ENCODE measurements around the gene CNIH2.

DNA sequence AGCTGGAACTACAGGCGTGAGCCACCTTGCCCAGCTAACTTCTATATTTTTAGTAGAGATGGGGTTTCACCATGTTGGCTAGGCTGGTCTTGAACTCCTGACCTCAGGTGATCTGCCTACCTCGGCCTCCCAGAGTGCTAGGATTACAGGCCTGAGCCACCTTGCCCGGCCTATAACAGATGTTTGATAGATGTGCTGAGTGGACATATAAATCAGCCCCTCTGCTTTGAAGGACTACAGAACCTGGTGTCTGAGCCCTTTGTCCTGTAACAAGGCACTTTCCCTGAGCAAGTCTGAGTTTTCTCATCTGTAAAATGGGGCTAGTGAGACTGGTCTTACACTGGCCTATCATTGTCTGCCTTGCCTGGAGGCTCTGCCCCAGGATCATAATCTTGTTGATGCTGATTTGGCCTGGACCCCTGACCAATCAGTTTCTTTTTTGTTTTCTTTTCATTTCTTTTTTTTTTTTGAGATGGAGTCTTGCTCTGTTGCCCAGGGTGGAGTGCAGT lies 51.2 kb downstream of the CNIH2 start:
- TF ChIP-seq, protein P1, sequence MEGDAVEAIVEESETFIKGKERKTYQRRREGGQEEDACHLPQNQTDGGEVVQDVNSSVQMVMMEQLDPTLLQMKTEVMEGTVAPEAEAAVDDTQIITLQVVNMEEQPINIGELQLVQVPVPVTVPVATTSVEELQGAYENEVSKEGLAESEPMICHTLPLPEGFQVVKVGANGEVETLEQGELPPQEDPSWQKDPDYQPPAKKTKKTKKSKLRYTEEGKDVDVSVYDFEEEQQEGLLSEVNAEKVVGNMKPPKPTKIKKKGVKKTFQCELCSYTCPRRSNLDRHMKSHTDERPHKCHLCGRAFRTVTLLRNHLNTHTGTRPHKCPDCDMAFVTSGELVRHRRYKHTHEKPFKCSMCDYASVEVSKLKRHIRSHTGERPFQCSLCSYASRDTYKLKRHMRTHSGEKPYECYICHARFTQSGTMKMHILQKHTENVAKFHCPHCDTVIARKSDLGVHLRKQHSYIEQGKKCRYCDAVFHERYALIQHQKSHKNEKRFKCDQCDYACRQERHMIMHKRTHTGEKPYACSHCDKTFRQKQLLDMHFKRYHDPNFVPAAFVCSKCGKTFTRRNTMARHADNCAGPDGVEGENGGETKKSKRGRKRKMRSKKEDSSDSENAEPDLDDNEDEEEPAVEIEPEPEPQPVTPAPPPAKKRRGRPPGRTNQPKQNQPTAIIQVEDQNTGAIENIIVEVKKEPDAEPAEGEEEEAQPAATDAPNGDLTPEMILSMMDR (IDR thresholded peaks at IDR 0.05), result no peak
- no peak for TF ChIP-seq POLR2A (IDR thresholded peaks at IDR 0.05)
- TF ChIP-seq POLR2AphosphoS5 (IDR thresholded peaks at IDR 0.05), result no peak
